GM10847 (cell line): Measurements from ENCODE around the gene CPED1.

Experiments
- POLR2A ChIP-seq: IDR thresholded peaks from 2 replicates; pipeline ENCODE4 v1.6.1; 2011; ENCODE audit not compliant: insufficient read length; ENCODE audit errors: extremely low read depth

CPED1 gene

DNA sequence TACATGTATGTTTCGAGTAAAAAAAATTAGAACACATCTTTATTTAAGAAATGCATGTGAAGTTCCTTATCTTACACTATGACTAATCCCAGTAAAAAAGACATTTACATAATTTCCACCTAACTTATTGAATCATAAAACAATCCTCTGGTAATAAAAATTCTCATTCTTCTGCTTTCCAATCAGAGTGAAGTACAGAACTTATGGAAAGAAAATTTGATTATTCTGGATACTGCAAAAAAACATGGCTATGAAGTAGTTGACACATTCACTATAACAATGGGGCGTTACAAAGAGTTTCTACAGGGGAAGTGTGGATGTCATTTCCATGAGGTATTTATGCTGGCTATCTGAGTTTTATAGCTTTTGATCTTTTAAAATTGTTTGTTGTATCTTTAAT lies 282.6 kb downstream of the CPED1 start:
- no peak for TF ChIP-seq POLR2A

DNA sequence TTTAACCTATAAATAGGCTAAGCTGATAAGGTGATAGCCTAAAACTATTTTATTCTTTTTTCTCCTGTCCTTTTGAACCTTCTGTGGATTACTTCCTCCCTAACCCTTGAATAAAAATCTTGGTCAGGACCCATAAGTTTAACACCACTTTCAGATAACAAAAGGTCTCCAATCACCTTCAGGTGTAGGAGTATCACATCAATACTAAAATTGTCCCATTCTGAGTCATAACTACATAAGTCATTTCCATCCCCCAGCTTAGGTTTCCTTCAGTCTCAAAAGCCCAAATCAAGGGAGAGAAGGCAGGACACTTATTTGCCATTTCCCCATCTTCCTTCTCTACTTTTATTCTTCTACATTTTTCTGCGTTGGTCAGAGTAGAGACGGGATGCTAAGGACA lies 283.4 kb downstream of the CPED1 start:
- no peak for TF ChIP-seq POLR2A

DNA sequence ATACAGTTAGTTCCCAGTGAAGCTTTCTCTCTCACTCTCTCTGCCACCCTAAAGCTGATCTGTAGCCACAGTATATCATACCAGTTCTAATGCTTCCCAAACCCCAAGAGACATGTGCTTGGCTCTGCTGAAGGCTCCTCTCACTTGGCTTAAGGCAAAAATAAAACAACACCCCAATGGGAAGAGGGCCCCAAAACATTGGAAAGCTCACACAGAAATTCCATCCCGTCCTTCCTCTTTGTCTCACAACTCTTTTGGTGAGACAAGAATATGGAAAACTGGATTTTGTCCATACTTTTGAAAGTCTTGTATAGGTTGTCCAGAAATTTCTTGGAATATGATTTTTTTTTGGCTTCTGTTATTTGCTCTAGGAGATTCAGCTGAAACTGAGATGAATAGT lies 284.2 kb downstream of the CPED1 start:
- no peak for TF ChIP-seq POLR2A

GRCh38 chr7:121273467-121274167 lies 285.1 kb downstream of the CPED1 start:
- no peak for TF ChIP-seq POLR2A

DNA sequence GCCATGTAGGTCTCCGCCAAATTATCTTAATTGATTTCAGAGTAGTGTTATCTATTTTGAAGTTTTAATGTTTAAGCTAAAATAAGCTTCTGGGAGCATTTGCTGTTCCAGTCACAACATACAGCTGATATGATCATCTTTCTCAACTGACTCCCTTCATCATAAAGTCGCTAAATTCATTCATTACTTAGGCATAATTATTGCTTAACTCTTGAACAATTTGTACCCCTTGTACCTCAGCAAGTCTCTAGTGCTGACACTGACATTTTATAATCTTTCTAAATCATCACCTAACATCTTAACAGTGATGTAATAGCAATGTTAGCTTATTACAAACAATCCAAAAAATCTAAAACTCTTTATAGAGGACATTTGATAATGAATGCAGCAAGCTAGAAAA lies 286.0 kb downstream of the CPED1 start:
- no peak for TF ChIP-seq POLR2A

GRCh38 chr7:121275204-121275603 lies 286.7 kb downstream of the CPED1 start:
- TF ChIP-seq POLR2A, result no peak

DNA sequence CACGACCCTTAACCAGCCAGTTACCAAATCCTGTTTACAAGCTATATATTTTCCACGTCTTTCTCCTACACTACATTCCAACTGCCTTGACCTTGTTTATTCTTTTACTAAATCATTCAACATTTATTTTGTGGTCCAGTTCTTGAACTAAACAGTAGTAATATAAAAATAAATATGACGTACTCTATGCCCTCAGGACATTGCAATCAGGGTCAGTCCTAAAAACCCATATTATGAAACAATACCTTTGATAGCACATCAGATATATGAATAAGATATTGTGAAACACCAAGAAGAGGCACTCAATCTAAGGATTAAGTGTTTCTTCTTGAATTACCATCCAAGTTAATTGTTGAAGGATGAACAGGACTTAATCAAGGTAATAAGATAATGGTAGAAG lies 287.8 kb downstream of the CPED1 start:
- TF ChIP-seq POLR2A, result no peak

DNA sequence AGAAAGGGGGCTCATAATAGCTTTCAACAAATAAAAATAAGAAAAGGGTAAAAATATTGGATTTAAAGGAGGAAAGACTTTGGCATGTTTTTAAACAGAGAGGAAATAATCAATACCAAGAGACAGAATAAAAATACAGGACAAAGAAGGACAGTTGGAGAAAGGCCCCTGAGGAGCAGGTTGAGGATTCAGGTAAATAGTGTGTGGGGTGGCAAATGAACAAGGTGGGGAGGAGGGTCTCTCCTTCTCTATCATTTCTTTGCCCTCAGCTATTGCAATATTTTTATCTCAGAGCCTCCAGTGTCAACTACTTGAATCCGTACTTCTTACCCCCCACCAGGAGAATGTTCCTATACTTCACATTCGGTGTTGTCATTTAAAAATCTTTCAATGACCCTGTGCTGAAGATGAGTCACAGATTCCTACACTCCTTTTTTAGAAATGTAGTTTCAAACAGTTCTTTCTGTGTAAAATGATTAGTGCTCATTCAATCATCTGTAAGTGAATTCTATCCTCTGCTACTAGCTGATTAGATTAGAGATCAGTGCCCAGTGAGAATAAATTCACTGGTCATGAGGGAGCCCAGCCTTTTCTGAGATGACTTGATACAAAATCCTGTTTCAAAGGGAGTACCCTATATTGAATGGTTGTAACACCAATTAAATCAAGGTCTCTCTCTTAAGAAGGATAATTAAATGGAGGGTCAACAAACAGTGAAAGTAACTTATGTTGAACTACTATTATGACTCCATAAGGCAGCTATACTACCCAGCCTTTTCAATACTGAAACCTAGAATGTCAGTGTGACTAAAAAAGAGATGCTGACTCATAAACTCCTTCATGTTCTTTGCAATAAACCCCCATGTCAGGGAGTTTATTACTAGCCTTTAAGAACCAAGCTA lies 289.9 kb downstream of the CPED1 start:
- TF ChIP-seq POLR2A, result no peak

DNA sequence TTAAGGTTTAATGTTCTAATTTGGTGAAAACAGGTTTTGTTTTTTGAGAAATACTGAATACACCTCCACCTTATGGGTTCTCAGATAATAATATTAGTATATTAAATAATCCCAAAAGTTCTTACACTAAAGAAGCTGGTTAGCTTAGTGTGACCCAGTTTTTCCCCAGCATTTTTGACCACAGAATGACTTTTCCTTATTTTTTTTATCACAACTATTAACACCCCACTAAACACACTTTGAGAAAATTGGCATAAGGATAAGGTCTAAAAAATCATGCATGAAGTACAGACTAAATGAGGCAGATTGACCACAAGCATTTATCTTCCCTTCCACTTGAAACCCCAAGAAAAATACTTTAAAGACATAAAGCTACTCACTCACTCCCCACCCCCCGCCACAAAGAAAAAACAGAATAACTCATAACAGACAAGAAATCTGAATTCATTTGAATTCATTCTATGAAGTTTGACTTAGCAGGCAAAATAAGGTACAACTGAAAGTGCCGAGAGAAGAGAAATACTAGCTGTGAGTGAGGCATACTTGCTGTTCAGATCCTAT lies 290.6 kb downstream of the CPED1 start:
- TF ChIP-seq POLR2A, result no peak

- TF ChIP-seq POLR2A, result no peak
Observed at GRCh38 chr7:121279822-121280221, 291.3 kb downstream of the CPED1 start.

DNA sequence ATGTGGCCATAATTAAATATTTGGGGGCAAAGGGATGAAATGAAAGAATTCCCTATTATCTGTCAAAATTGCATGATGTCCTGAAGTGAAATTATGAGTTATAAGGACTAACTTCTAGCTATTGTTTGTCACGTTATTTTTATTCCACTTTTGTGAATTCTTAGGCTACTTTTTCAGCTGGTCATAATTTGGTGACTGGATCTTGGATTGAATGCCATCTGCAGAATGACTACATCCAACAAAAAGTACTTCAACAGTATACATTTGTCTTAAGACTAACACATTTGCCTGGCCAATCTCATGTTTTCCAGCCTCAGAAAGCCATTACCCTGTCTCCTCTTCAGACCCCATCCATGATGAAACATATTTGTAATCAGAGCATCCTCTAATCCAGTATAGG lies 292.1 kb downstream of the CPED1 start:
- TF ChIP-seq POLR2A, result no peak

DNA sequence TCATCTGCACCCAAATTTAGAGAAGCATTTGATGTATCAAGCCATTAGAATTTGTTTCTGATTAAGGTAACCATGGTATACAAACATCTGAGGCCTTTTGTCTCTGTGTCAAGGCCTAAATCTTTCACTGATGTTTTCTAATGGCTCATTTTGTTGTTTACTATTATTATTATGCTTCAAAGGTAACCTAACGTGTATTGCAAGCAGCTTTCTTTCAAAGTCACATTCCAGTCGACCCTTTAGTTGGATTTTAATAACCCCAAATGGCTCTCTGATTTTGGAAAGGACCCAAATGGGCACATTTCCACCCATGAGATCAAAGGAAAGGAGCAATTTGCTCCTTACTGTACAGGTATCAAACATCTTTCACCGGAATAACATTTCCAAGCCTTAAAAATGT lies 293.6 kb downstream of the CPED1 start:
- TF ChIP-seq POLR2A, result no peak

GRCh38 chr7:121285066-121285667 lies 296.7 kb downstream of the CPED1 start:
- TF ChIP-seq POLR2A, result no peak

GRCh38 chr7:121286186-121286585 lies 297.7 kb downstream of the CPED1 start:
- TF ChIP-seq POLR2A, result no peak

DNA sequence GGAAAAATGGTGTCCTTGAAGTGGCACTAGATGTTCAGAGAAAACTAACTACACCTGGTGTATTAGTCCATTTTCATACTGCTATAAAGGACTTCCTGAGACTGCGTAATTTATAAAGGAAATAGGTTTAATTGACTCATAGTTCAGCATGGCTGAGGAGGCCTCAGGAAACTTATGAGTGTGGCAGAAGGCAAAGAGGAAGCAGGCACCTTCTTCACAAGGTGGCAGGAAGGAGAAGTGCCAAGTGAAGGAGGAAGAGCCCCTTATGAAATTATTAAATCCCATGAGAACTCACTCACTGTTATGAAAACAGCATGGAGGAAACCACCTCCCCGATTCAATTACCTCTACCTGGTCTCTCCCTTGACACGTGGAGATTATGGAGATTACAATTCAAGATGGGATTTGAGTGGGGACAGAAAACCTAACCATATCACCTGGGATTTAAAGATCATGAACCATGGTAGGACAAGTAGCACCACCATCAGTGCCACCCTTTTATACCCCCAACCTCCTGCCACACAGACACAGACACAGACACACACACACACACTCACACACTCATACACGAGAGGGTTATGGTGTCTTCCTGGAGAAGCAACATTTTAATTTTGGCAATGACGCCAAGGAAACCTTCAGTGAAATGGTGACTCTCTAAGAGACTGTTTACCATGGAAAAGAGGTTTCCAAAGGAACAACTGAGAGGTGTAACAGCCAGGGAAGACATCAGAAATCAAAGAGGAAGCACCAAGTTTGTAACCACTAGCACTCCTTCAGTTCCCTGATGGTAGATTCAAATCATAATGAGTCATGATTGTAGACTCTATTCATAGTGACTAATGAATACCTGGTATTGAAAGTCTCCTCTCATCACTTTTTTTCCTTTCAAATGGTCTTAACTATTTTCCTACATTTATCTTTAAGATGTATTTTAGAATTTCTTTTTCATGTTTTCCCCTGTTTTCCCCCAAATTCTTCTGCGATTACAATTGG lies 298.5 kb downstream of the CPED1 start:
- no peak for TF ChIP-seq POLR2A

DNA sequence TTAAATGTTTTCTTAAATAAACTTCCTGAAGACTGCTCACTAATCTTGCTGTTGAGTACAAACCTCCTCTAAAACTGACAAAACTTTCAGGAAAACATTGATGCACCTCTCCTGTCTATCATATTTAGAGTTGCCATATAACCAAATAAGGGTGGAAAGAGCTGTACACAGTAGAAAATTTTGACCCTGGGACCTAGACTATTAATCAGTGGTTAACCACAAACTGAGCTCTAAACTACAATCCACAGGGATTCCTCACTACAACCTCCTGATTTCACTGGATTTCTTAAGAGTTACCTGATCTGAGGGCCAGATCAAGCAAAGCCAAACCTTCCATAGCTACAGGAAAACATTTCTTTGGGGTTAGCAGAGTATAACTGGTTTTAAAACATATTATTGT lies 300.4 kb downstream of the CPED1 start:
- no peak for TF ChIP-seq POLR2A
